HG02970 (cell line): ENCODE data around the gene IQCN.

Source experiments
- ATAC-seq: cut with Tn5 transposase; IDR thresholded peaks from one replicate; pipeline ENCODE4 v1.9.1; 2021; ENCODE audit warnings: mild to moderate bottlenecking, moderate library complexity, moderate number of reproducible peaks; ENCODE audit not compliant: unreplicated experiment, low FRiP score

The IQCN gene

DNA sequence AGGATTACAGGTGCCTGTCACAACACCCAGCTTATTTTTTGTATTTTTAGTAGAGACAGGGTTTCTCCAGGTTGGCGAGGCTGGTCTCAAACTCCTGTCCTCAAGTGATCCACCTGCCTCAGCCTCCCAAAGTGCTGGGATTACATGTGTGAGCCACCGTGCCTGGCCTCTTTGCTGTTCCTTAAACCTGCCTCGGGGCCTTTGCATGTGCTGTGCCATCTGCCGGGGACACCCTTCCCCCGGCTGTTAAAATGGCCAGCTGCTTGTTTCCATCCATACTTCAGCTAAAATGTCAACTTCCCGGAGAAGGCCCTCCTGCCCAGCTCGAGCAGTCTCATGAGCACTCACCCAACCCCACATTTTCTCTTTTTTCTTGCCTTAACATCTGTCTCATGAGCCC lies 29.0 kb downstream of the IQCN start:
- no peak for ATAC-seq

DNA sequence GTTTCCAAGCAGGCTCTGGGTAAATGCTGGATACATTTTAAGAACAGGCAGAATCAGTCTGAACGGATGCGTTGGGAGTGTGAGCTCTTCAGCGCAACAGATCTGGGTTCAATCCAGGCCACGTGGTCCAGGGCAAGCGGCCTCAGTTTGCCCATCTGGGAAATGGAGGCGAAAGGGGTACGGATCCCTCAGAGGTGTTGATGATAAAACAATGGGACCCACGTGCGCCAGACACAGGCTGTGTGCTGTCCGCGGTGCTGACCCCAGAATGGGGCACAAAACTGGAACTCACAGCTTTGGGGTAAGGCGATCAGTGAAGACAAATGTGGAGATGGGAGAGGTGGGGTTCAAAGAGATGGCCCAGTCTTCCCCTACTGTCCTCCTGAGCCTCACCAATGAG lies 34.9 kb downstream of the IQCN start:
- ATAC-seq = no peak

DNA sequence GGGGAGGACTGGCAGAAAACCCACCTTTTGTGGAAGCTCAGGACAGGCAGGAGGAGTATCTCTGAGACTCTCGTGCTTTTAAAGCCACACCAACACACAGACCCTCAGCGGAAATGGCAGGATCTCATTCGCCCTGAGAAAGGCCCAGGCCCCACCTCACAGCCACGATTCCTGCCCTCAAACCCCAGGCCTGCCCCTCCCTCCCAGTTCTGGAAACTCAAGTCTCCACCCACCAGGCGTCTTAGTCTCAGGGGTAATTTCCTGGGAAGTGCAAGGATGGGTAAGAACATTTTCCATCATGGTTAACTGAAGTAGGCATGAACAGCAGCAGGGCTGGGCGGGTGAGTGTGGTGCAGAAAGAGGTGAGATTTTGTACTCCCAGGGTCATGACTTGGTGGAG lies 40.1 kb downstream of the IQCN start:
- ATAC-seq = no peak

DNA sequence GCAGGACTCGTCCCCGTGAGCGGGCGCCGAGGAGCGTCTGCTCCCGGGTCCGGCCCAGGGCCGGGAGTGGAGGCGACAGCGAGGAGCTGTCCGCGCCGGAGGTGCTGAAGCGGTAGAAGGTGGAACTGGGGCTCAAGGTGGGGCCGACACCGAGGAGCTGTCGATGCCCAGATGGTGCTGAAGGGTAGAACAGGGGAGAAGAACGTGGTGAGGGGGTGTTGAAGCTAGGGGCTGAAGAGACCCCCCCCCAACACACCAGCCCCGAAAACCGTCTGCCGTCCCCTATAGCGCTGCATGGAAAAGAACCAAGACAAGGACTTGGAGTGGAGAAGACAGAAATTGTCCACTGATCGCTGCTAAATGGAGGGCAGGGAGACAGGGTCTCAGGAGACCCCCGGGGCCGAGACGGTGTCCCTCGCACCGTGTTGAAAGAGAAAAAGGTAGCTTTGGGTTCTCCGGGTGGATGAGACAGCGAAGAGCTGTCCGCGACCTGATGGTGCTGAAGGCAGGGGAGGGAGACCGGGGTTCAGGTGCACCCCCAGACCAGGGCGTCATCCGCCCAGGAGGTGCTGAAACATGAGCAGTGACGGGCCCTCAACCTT lies 40.9 kb downstream of the IQCN start:
- no peak for ATAC-seq

DNA sequence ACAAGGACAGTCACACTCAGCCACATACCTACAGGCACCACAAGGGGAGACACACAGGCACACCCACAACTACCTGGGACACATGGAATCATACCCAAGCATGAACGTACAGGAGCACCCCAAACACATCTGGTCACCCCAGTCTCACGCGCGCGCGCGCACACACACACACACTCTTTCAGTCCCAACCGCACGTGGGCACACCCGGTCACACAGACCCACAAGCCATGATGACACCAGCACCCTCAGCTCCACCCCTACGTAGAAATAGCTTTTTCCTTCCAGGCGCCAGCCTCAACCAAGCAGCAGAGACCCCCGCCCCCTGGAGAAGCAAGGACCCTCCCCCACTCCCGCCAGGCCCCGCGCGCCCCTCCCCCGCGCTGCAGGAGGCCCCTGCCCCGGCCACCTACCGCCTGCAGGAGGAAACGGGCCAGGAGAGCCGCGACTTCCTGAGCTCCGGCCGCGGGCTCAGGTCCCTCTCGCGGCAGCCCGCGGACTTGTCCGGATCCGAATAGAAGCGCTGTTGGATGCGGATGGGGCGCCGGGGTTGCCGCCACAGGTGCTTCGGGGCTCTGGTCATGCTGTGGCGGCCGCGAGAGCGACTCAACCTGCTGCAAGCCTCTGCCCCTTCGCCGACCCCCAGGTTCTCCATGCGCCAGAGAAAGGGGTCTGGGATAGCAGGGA lies 41.6 kb downstream of the IQCN start:
- no peak for ATAC-seq

DNA sequence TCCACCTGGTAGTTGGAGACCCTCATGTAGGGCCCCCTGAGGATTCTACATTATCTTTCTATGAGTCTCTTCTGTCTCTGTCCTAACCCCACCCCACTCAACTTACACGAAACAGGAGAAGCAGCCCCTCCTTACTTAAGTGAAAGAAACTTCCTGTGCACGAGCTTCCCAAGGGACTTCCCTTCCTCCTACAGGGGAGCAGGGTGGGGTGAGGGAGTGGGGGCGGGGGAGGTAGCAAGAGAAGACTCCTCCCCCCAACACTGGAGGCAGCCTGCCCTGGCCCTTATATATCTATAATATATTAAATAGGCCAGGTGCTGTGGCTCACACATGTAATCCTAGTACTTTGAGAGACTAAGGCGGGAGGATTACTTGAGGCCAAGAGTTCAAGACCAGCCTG lies 42.5 kb downstream of the IQCN start:
- ATAC-seq = no peak

DNA sequence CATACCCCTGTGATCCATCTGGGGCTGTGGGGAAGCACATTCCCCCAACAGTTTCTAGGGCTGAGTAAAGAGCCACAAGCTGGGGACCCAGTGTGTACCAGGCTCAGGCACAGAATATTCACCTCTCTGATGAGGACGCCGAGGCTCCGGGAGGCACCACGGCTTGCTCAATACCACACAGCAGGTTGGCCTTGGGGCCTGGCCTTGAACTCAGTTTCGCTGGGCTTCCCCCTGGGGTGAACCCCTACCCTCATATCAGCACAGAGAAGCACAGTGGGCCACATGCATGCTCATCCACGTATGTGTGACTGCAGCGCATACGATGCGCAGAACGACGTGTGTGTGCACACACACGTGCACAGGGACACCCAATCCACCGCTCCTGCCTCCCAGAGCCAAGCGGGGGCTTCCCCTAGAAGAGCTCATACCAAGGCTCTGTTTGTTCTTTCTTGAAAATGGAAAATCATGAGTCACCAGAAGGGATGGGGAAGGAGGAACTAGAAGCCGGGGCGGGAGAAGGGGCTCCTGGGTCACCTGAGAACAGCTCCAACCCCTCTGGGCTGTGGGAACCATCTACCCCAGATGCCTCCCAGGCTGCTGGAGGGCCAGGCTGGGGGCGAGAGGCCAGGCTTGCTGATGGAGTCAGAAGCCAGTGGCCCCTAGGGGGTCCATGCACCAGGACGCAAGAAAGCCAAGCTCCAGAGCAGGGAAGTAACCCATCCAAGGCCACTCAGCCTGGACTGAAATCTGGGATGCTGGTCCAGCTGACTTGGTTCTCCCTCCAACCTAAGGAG lies 43.1 kb downstream of the IQCN start:
- ATAC-seq = no peak

DNA sequence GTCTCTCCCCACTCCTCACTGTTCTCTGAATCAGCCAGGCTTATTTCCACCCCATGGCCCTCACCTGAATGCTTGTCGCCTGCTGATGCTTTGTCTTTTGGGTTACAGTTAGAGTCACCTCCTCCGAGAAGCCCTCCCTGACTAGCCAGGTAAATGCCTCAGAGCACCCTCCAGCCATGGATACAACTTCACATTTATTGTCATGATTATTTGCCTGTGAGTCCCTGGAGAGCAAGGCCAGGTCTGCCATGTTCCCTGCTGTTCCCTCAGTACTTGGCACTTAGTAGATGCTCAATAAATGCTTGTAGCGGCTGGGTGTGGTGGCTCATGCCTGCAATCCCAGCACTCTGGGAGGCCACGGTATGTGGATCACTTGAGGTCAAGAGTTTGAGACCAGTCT lies 44.3 kb downstream of the IQCN start:
- no peak for ATAC-seq

DNA sequence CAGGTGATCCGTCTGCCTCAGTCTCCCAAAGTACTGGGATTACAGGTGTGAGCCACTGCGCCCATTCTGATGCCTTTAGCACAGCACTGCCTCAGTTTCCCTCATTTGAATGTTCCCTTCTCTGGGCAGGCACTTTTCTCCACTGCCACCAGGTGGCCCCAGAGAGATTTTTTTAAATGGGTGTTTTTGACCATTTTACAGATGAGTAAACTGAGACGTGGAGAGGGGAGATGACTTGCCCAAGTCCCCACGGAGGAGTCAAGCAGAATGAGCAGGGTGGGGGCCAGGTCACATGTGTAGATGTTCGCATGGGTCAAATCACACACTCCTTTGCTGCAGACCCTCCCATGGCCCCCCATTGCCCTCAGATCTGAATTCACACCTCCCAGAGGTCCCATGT lies 44.8 kb downstream of the IQCN start:
- ATAC-seq = no peak

DNA sequence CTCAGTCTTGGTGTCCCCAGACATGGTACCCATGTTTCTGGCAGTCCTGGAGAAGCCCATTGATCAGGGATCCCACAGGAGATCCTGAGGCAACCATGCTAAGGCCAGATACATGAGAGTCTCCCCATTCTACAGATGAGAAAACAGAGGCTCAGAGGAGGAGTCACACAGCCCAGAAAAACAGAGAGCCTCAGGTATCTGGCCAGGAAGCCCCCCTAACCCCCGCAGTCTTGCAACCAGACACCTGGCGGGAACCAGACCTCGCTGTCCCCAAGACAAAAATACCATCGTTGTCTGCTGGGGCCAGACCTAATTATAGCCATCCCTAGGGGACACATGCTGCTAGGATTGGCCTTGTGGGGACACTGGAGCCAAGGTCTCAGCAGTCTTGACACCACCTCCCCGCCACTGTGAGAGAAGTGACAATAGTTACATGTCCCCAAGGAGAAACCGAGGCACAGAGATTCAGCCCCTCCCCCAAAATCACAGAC lies 46.4 kb downstream of the IQCN start:
- ATAC-seq = no peak

DNA sequence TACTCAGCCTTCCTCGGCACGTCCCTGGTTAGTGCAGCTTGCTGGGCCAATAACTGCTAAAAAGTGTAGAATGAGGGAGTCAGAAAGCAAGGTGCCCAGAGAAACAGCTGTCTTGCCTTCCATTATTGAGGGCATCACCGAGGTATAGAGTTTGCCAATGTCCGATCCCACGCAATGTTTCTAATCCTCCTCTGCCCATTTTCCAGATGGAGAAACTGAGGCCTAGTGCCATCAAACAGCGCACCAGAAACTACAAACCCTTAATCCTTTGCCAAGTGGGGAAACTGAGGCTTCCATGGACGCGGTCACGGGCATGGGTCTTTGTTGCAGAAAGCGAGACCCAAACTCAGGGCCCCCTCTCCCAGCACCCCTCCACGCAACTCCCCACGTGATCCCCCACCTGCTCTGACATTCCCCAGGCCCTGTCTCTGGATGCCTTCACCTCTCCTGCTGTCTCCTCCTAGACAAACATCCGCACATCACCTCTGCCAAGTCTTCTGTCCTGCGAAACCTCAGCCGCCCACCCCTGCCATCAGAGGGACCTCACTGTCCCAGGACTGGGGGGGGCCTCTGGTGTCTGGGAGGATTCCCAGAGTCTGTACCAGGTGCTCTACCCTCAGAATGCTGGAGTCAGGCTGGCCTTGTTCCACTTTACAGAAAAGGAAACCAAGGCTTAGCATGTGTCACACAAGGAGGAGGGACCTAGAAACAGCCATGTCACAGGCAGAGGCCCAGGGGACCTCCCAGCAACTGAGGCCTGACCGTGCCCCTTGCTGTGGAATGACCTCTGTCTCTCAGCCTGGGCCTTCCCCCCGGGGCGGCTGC lies 47.1 kb downstream of the IQCN start:
- no peak for ATAC-seq

DNA sequence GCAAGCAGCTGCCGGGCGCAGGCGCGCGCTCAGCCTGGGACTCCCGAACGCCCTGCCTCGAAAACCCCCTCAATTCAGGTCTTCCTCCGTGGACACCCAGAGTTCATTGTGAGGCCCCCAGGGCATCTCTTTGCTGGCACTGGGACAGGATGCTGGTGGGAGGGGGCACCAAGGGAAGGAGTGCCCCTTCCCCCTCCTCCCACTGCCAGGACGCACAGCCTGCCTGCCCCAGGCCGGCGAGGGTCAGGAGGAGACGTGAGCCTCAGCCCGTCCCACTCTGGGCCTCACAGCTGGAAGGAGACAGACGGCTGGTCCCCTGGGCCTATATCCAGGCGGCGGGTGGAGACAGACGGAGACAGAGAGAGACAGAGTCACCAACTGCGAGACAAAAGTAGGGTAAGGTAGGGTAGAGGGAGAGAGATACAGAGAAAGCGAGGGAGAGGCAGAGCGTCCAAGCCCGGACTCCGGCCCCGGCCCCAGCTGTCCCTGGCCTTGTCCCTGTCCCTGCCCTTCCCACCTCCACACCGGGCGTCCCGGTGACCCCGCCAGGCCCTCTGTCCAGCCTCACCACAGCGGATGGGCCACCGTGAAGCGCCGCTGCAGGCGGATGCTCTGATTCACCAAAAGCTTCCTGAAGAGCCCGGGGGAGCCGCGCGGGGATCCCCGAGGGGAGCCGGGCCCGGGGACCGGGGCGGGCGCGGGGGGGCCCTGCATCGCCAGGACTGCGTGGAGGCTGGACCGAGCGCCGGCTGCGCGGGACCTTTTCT lies 48.4 kb downstream of the IQCN start, which contains the start of gene PDE4C:
Gene PDE4C (minus strand): TSS at position 737 of the 767 bp plus-strand sequence. CDS start 23 bp downstream, at position 714.
- ATAC-seq = no peak

DNA sequence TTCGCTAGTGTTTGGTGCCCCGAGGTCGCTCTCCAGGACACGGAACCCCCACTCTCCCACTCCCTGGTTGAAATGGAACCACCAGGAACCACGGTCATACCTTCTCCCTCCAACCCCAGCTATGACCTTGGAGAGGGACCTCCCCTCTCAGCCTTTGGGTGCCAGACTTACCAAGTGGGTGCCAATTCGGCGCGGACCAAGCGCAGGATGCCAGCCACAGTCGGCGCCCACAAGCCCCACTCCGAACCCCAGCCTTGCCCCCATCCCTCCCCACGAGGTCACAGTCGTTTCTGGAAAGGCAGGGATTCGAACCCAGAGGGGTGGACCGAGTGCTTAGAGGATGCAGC lies 48.9 kb downstream of the IQCN start:
- no peak for ATAC-seq

DNA sequence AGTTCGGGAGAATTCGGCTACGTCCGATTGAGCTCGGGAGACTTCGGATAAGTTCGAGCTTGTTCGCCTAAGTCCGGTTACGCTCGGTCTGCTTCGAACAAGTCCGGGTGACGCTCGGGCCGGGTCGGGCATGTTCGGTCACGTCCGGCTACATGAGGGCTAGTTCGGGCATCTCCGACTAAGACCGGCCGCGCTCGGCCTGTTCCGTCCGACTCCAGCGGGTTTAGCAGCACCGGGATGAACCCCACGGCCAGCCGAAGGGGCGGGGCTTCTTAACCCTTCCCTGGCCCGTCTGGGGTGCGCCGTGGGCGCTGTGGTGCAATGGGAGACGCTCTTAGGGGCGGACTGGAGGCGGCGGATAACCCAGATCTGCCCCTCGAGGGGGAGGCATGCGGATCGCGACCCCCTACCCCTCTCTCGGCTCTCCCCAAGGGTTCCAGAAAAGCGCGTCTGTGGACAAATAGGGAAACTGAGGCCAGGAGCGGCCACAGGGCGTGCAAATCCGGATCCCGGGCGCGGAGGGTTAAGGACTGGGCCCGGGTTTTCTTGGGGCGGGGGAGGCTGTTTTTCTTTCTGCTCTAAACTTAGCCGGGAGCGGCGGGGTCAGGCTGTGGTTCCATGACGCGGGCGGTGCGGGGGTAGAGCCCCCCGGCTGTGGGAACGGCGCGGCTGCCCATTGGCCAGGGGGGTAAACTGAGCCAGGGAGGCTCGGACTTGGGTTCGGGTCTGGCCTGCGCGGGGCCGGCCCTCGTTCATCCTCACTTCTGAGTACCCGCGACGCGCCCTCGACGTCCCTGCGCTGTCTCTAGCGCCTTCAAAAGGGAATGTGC lies 49.5 kb downstream of the IQCN start:
- peak; percentile 82 for ATAC-seq

DNA sequence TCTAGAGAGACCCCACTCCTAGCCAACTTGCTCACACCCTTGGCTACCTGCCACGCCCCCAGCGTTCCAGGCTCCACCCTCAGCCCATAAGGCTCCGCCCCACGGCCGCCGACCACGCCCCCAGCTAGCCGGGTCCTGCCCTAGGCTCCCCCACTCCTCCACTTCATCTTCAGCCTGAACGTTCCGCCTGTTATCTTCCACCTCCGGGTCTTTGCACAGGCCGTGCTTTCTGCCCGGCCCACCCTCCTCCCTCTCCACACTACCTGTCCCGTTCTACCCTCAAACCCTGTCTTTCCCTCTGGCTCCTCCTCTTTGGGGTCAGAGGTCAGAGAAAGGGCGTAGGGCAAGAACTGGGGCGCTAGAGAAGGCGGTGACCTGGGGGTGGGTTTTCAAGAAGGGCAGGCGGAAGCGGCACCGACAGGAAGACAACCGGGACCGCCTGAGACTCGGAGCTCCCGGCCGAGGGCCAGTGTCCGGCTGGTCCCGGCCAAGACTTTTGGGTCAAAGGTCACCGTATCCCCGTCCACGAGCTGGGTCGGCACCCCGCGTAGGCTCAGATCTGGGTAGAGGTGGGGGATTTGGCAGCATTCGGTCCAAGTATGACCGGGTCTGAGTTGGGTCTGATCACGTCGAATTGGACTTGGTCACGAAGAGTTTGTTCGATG lies 50.3 kb downstream of the IQCN start:
- no peak for ATAC-seq

DNA sequence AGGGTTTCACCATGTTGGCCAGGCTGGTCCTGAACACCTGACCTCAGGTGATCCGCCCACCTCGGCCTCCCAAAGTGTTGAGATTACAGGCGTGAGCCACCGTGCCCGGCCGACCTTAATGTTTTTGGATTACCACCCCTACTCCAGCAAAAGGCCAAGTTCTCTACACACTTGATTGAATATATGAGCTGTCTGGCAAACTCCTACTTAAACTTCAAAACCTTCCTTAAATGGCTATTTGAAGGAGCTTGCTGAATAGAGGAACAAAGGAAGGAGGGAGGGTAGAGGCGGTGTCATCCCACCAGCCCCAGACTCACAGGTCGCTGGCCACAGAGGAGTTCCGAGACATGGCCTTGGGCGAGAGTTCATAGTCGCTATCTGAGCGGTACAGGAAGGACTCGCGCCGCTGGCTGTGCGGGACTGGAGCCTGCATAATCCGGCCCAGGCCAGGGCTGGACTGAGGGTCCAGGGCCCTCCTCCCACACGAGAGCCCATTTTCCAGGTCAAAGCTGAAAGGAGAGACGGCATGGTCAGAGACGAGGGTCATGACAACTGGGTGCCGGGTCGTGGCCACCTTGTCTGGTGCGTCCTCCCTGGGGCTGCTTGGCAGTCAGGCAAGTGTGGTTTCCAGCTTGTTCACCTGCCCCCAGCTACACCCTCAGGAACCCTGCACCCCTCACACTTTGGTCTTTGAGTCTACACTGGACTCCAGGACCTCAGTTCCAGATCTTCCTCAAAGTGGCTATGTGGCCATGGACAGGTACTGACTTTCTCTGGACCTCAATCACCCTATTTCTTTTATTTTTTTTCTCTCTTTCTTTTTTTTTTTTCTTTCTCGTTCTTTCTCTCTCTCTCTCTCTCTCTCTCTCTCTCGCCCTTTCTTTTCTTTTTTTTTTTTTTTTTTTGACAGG lies 52.2 kb downstream of the IQCN start:
- ATAC-seq = no peak

DNA sequence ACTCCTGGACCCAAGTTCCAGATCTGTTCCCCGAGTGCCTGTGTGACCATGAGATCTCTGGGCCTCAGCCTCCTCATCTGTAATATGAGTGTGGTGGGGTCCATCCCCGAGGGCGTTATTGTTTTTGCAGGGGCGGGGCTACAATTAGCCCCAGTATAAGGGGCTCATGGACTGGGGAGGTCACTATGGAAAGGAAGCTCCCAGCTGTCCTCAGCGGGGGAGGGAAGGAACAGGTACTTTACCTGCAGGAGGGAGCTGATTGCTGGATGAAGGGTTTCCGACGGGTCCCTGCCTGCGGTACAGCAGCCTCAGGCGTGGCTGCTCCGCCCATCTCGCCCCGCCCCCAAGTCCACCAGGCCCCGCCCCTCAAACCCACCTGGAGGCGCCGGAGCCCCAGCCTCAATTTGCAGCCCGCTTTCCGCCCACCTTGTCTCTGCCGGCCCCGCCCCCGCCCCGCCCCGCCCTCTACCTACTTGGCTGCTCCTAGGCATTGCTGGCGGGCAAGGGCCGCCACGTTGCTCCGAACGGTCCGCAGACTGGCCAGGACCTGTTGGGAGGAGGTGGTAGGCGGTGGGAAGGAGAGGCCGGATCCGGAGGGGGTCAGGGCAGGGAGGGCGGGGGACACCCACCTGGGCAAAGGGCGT lies 53.5 kb downstream of the IQCN start:
- no peak for ATAC-seq
